Measurements from ENCODE around the gene RNF10. TPM values are rescaled to one million over a fixed set of nuclear protein-coding genes. Genes with fewer than 3 reads are reported as not detected.

RNF10 gene
- total RNA-seq, 1 donor from 2014 or later = 160 TPM

- Mint-ChIP-seq H3K4me1 (peaks cover 45% of the 10 kb centered on the region), H3K27me3 (ENCODE audit: low read depth) (no peaks in the 10 kb centered on the region), H3K27ac (peak overlapping the region; percentile 96), H3K4me3 (peak overlapping the region; percentile 95), H3K9me3 (no peaks in the 10 kb centered on the region), H3K36me3 (no peaks in the 10 kb centered on the region)
- peak; percentile 35 to 72 for DNase-seq (ENCODE audit: low spot score in 2 of 2, unreplicated experiment in 2 of 2)
- TF ChIP-seq CTCF (IDR thresholded peaks at IDR 0.05; ENCODE audit: unreplicated experiment) = no peak
These were observed 823 bp downstream of the RNF10 start for GRCh38 chr12:120534703-120535655.

- H3K36me3 Mint-ChIP-seq = peaks cover 3% of the 10 kb centered on the region
- no peaks in the 10 kb centered on the region for H3K9me3 Mint-ChIP-seq
- H3K4me1 Mint-ChIP-seq = peaks cover 47% of the 10 kb centered on the region
- H3K4me3 Mint-ChIP-seq = peak overlapping the region; percentile 95
- TF ChIP-seq CTCF (IDR thresholded peaks at IDR 0.05; ENCODE audit: unreplicated experiment) = no peak
- H3K27me3 Mint-ChIP-seq (ENCODE audit: low read depth) = no peaks in the 10 kb centered on the region
- H3K27ac Mint-ChIP-seq = peak overlapping the region; percentile 84
- no peak for DNase-seq (ENCODE audit: low spot score in 2 of 2, unreplicated experiment in 2 of 2)
These were observed 2.1 kb downstream of the RNF10 start for GRCh38 chr12:120536064-120536791.

DNA sequence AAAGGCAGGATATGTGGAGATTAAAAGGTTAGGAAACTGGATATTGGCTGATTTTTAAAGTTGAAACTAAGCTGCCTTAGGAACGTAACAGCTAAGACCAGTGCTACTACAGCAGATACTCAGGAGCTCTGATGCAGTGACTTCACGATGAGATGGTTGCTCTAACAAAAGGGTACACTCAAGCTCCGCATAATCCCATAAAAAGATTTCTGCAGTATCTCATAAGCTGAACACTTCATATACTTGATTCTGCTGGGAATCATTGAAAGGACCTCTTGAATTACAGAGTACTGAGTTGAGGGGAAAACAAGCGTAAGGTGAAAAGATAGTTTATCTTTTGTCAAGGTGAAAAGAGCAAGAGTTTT lies 3.7 kb downstream of the RNF10 start:
- H3K27ac Mint-ChIP-seq = peak overlapping the region; percentile 84

DNA sequence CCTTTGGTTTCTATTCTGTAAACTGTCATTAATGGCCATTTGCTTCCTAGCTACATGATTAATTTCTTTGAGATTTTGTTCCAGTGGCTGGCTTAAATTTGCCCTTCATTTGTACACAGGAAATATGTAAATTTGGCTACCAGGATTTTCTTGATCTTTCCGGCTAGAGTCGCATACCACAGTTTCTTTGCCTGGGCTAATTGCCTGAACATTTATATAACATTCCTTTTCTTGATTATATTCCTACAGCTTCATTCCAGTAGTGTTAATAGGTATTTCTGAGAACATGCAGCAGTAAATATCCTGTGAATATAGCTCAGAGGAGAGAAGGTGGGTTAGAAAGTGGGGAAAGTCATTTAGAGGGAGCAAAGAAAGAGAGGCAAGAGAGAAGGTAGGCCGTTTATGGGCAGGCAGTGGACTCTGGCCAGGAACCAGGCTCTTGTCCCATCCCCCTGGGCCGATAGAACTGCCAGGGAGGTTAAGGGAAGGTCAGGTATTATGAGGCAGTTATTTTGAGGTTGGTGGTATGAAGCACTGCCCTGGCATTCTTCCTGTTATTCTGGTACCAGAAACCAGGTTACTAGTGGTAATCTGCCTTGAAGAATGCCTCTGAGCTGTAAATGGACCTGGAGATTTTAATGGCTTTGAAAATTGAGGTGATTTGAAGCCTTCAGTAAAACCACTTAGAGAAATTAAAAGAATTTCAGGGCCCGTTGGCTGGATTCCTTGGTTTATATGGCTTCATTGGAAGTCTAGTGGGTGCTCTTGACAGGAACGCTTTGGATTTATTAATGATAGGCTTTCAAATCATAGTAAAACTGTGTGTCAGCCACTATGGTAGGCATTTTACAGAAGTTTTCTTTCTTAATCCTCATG lies 4.4 kb downstream of the RNF10 start:
- no peak for DNase-seq (ENCODE audit: low spot score in 2 of 2, unreplicated experiment in 2 of 2)
- Mint-ChIP-seq H3K4me1 (peaks cover 47% of the 10 kb centered on the region), H3K4me3 (peak overlapping the region; percentile 44), H3K9me3 (no peaks in the 10 kb centered on the region), H3K27ac (peak overlapping the region; percentile 84), H3K27me3 (ENCODE audit: low read depth) (no peaks in the 10 kb centered on the region), H3K36me3 (peaks cover 3% of the 10 kb centered on the region)
- no peak for TF ChIP-seq CTCF (IDR thresholded peaks at IDR 0.05; ENCODE audit: unreplicated experiment)

More for the DNA sequence above, 3.7 kb downstream of the RNF10 start:
- H3K9me3 Mint-ChIP-seq = no peaks in the 10 kb centered on the region
- H3K4me1 Mint-ChIP-seq = peaks cover 47% of the 10 kb centered on the region
- peak overlapping the region; percentile 44 for H3K4me3 Mint-ChIP-seq
- DNase-seq (ENCODE audit: low spot score in 2 of 2, unreplicated experiment in 2 of 2) = no peak
- no peaks in the 10 kb centered on the region for H3K27me3 Mint-ChIP-seq (ENCODE audit: low read depth)
- no peak for TF ChIP-seq CTCF (IDR thresholded peaks at IDR 0.05; ENCODE audit: unreplicated experiment)
- H3K36me3 Mint-ChIP-seq = peaks cover 3% of the 10 kb centered on the region

DNA sequence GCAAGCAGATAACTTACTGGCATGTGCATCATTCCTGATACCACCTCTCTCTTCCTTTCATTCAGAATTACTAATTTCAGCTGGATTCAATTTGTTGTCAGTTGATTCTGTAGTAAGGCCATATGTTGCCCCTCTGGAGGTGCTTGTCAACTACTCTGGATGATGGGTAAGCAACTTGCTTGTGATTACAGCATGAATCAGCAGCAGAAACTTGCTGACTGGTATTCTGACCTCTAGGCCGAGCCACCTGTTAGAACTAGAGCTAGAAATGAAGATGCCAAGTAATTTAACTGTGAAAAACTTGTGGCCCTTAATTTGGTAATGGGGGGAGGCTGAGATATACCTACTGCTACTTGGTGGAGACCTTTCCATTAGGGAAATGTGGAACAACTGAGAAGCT lies 5.1 kb downstream of the RNF10 start:
- Mint-ChIP-seq H3K27ac (peak overlapping the region; percentile 84), H3K36me3 (peaks cover 3% of the 10 kb centered on the region), H3K4me3 (no peak overlapping the region), H3K4me1 (peaks cover 47% of the 10 kb centered on the region), H3K27me3 (ENCODE audit: low read depth) (no peaks in the 10 kb centered on the region), H3K9me3 (no peaks in the 10 kb centered on the region)
- no peak for DNase-seq (ENCODE audit: low spot score in 2 of 2, unreplicated experiment in 2 of 2)
- no peak for TF ChIP-seq CTCF (IDR thresholded peaks at IDR 0.05; ENCODE audit: unreplicated experiment)
